ENCODE data around the gene MATN4.

MATN4 gene

GRCh38 chr20:45248609-45249008 is 59.5 kb downstream of the MATN4 start:
- no peak for DNase-seq (ENCODE audit: low read depth in 2 of 2)

- no peak for DNase-seq (ENCODE audit: low read depth in 2 of 2)
Measured at GRCh38 chr20:45247865-45248264, 60.2 kb downstream of the MATN4 start.

- no peak for DNase-seq (ENCODE audit: low read depth in 2 of 2)
Measured at GRCh38 chr20:45246109-45246508, 62.0 kb downstream of the MATN4 start.
